DMS153 (cell line): ENCODE results near the gene ACTMAP.
"Not testable (repeated sequence)": the region's sequence is repeated elsewhere in the genome, so short reads cannot be mapped to it uniquely, and the experiment has no call there.

ENCODE experiments used
- DNase-seq: peaks from one replicate; lab custom pipeline; 2025; lab: John Stamatoyannopoulos, UW

ACTMAP gene

GRCh38 chr19:40750058-40750873 lies at the start of gene ACTMAP:
ACTMAP (minus strand) TSS chr19:40750477; CDS start chr19:40749803, 674 bp downstream.
- DNase-seq = peak; percentile 100

- DNase-seq = no peak
Measured at GRCh38 chr19:40799558-40800338, 49.5 kb upstream of the ACTMAP start.

- DNase-seq = peak; percentile 99
Measured at GRCh38 chr19:40798683-40799557, 48.6 kb upstream of the ACTMAP start, which contains the start of gene EGLN2. EGLN2 (plus strand) TSS chr19:40799191; CDS start chr19:40800573, 1,382 bp downstream.

GRCh38 chr19:40797963-40798682 lies 47.8 kb upstream of the ACTMAP start:
- peak; percentile 58 for DNase-seq

GRCh38 chr19:40797166-40797962 lies 47.1 kb upstream of the ACTMAP start:
- DNase-seq = no peak

GRCh38 chr19:40791996-40792395 lies 41.7 kb upstream of the ACTMAP start:
- DNase-seq = no peak

- DNase-seq = no peak
Measured at GRCh38 chr19:40791349-40791748, 41.1 kb upstream of the ACTMAP start.

- DNase-seq = no peak
Measured at GRCh38 chr19:40786060-40787037, 36.1 kb upstream of the ACTMAP start.

- no peak for DNase-seq
Measured at GRCh38 chr19:40785526-40785925, 35.2 kb upstream of the ACTMAP start.

- not testable (repeated sequence) for DNase-seq
Measured at GRCh38 chr19:40784146-40784545, 33.9 kb upstream of the ACTMAP start.

- no peak for DNase-seq
Measured at GRCh38 chr19:40783711-40784110, 33.4 kb upstream of the ACTMAP start.

- DNase-seq = no peak
Measured at GRCh38 chr19:40781140-40781539, 30.9 kb upstream of the ACTMAP start.

GRCh38 chr19:40780582-40780981 lies 30.3 kb upstream of the ACTMAP start:
- DNase-seq = no peak

- no peak for DNase-seq
Measured at GRCh38 chr19:40778706-40779284, 28.5 kb upstream of the ACTMAP start.

- DNase-seq = peak; percentile 100
Measured at GRCh38 chr19:40777937-40778705, 27.8 kb upstream of the ACTMAP start, which contains the start of gene RAB4B. RAB4B (plus strand) TSS chr19:40778247; CDS start chr19:40778376, 129 bp downstream.

GRCh38 chr19:40777645-40777936 lies 27.3 kb upstream of the ACTMAP start:
- DNase-seq = no peak

- peak; percentile 92 for DNase-seq
Measured at GRCh38 chr19:40776932-40777644, 26.8 kb upstream of the ACTMAP start.

- no peak for DNase-seq
Measured at GRCh38 chr19:40776364-40776763, 26.1 kb upstream of the ACTMAP start.
